Common myeloid progenitor, CD34-positive (primary cell): ENCODE results near the gene SRSF5.

Source experiments
- CTCF ChIA-PET: fragments of 350-600 bp; sonication (Branson Sonifier 250); formaldehyde crosslinking; loops from one replicate; lab custom pipeline; 2021; ENCODE audit warnings: antibody characterized with exemption; lab: Charles Lee
- POLR2A ChIA-PET: fragments of 350-600 bp; sonication (Branson Sonifier 250); formaldehyde crosslinking; loops from one replicate; lab custom pipeline; 2021; ENCODE audit warnings: antibody characterized with exemption; lab: Charles Lee
- DNase-seq, 3 donors: peaks; one replicate each; pipeline versions ENCODE4 v3.0.0 to v3.0.0-alpha.2; 2013
- H3K27ac ChIP-seq, 2 experiments: 1 replicate in 1 of 2; 2 replicates in 1 of 2; pipeline ENCODE4 v1.7.0; 2013; ENCODE audit warnings: inconsistent platforms in 2 of 2, low read length in 2 of 2, mild to moderate bottlenecking in 2 of 2, low read depth in 1 of 2, moderate library complexity in 1 of 2; ENCODE audit not compliant: severe bottlenecking in 2 of 2, insufficient read depth in 1 of 2, poor library complexity in 1 of 2
- H3K27me3 ChIP-seq, 5 experiments: replicated peaks in 2 of 5; 1 replicate in 3 of 5; 2 replicates in 2 of 5; pipeline versions ENCODE4 v1.6.1 to v1.7.0; 2013; ENCODE audit warnings: low read length in 4 of 5, mild to moderate bottlenecking in 2 of 5, moderate library complexity in 2 of 5, inconsistent platforms in 1 of 5; ENCODE audit not compliant: insufficient read depth in 5 of 5, control insufficient read depth in 4 of 5
- H3K36me3 ChIP-seq, 4 experiments: 1 replicate in 2 of 4; 2 replicates in 2 of 4; pipeline versions ENCODE4 v1.6.1 to v1.7.0; 2013; ENCODE audit warnings: low read length in 3 of 4, control low read depth in 1 of 4, mild to moderate bottlenecking in 1 of 4; ENCODE audit not compliant: control insufficient read depth in 4 of 4, insufficient read depth in 4 of 4
- H3K4me1 ChIP-seq, 4 experiments: 1 replicate in 3 of 4; 2 replicates in 1 of 4; pipeline versions ENCODE4 v1.6.1 to v1.7.1; 2013; ENCODE audit warnings: low read length in 3 of 4, mild to moderate bottlenecking in 3 of 4, control low read depth in 1 of 4, inconsistent platforms in 1 of 4, moderate library complexity in 1 of 4; ENCODE audit not compliant: control insufficient read depth in 4 of 4, insufficient read depth in 4 of 4; ENCODE audit errors: control extremely low read depth in 1 of 4
- H3K4me3 ChIP-seq, 7 experiments: 1 replicate in 4 of 7; 2 replicates in 3 of 7; pipeline versions ENCODE4 v1.5.1 to v1.7.0; 2013; ENCODE audit warnings: mild to moderate bottlenecking in 7 of 7, low read length in 6 of 7, moderate library complexity in 6 of 7, inconsistent platforms in 2 of 7, low read depth in 2 of 7, control low read depth in 1 of 7; ENCODE audit not compliant: insufficient read depth in 4 of 7, control insufficient read depth in 1 of 7; ENCODE audit errors: extremely low read depth in 1 of 7
- H3K9me3 ChIP-seq, 5 experiments: 1 replicate in 4 of 5; 2 replicates in 1 of 5; pipeline versions ENCODE4 v1.6.1 to v1.7.1; 2013; ENCODE audit warnings: low read length in 4 of 5, mild to moderate bottlenecking in 2 of 5, inconsistent platforms in 1 of 5, low read depth in 1 of 5, moderate library complexity in 1 of 5; ENCODE audit not compliant: control insufficient read depth in 4 of 5, insufficient read depth in 2 of 5; ENCODE audit errors: control extremely low read depth in 1 of 5
- WGBS: methylation state at CpG from one replicate; pipeline ENCODE4 v1.1.5; 2013; ENCODE audit not compliant: insufficient coverage; 5-methylcytosine and 5-hydroxymethylcytosine counted together

SRSF5 gene

DNA sequence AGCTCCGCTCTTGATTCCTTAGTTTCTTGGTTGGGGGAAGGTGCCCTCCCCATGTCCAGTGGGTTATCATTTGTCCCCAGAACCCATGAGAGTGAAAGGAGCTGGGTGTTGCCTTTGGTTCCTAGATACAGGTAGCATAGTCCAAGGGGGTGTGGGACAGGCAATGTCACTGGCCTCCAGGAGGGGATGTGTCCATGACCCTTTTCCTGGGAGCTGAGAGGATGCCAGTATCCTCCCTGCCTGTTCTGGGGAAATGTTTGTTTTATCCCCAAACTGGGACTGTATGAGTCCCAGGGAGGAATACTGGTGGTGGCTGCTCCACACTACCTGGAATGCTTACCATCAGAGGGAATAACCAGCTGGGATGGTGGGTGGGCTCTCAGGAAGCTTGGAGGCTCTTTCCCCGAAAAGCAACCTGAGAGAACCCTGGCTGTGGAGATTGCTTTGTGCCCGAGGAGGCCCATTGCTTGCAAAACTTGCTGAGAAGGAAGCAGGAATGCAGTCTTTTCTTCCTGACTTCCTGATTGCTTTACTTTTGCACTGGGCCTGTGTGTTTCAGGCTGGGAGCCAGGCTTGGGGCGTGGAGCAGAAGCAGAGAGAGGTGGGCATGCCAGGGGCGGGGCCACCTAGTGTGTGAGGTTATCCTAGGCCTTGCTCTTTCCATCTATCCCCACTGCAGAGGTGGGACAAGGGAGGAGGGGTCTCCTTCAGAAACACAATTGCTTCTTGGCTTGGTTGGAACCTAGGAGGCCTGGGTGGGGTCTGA lies 30.8 kb downstream of the SRSF5 start:
- peaks cover 0 to 5% (median 1%) of the 10 kb centered on the region in 5 experiments for H3K27me3 ChIP-seq
- H3K27ac ChIP-seq, result no peak overlapping the region
- WGBS, result 90% methylated on average over 3 of the region's 5 CpGs
- H3K4me3 ChIP-seq, result no peak overlapping the region
- H3K4me1 ChIP-seq, result no peaks in the 10 kb centered on the region
- POLR2A ChIA-PET, result no interaction called here
- CTCF ChIA-PET, result interaction anchor here (1.3 kb wide), 2 partner anchors 11 to 13 kb away, joined by 4 read pairs; no protein-coding TSS in a partner anchor
- DNase-seq, result no peak
- H3K9me3 ChIP-seq, result peaks cover 0 to 4% (median 0%) of the 10 kb centered on the region in 5 experiments
- no peaks in the 10 kb centered on the region for H3K36me3 ChIP-seq

DNA sequence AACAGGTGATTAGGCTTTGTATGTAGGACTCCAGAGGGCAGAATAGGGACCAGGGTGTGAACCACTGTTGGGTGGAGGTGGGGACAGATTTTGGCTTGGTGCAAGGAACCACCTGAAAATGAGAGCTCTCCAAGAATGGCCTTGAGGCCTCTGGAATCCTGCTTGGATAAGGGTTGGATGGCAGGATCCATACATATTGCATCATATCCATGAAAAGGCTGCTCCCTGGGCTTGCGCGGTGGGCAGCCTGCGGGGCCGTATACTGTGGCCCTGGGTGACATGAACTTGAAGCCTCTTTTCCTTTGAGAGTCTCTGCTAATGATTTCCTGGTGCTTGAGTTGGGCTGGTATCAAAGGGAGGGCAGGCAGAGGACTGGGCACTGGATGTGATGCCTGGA lies 31.4 kb downstream of the SRSF5 start:
- CTCF ChIA-PET, result interaction anchor here (1.3 kb wide), 1 partner anchor 10 kb away, joined by 4 read pairs; no protein-coding TSS in a partner anchor
- 100% methylated on average over 2 of the region's 4 CpGs for WGBS
- no peaks in the 10 kb centered on the region for H3K4me1 ChIP-seq
- no peak overlapping the region for H3K4me3 ChIP-seq
- no peaks in the 10 kb centered on the region for H3K36me3 ChIP-seq
- DNase-seq, result no peak
- no peak overlapping the region for H3K27ac ChIP-seq
- peaks cover 0 to 5% (median 2%) of the 10 kb centered on the region in 5 experiments for H3K27me3 ChIP-seq
- peaks cover 0 to 4% (median 0%) of the 10 kb centered on the region in 5 experiments for H3K9me3 ChIP-seq
- POLR2A ChIA-PET, result no interaction called here

DNA sequence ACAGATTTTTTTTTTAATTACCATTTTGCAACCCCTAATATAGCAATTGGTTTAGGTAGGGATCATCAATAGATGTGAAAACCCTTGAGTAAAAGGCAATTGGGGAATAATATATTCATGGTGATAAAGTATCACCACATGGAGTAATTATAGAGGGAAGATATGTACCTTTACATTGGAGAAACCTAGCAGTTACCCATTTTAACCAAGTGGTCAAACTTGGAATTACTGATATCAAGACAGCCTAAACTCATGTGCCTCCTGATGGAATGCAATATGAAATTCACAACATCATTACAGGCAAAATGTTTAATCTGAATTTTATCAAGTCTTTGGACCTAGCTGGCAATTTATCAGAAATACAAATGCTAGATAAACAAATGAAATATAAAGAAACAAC lies 36.8 kb downstream of the SRSF5 start:
- POLR2A ChIA-PET, result no interaction called here
- H3K36me3 ChIP-seq, result no peaks in the 10 kb centered on the region

GRCh38 chr14:69804902-69805301 lies 38.0 kb downstream of the SRSF5 start:
- DNase-seq, result no peak
- Histone ChIP-seq H3K9me3 (peaks cover 0 to 4% (median 0%) of the 10 kb centered on the region in 5 experiments), H3K4me3 (no peak overlapping the region), H3K4me1 (no peaks in the 10 kb centered on the region), H3K36me3 (no peaks in the 10 kb centered on the region), H3K27ac (no peak overlapping the region), H3K27me3 (peaks cover 0 to 5% (median 0%) of the 10 kb centered on the region in 5 experiments)
- CTCF ChIA-PET, result no interaction called here
- POLR2A ChIA-PET, result no interaction called here
- WGBS, result 100% methylated on average over 1 of the region's 2 CpGs

More for the DNA sequence above, 36.8 kb downstream of the SRSF5 start:
- CTCF ChIA-PET, result interaction anchor here (1.5 kb wide), 1 partner anchor 230 kb away, joined by 4 read pairs; no protein-coding TSS in a partner anchor
- H3K9me3 ChIP-seq, result peaks cover 0 to 4% (median 0%) of the 10 kb centered on the region in 5 experiments
- H3K4me3 ChIP-seq, result no peak overlapping the region
- no peak overlapping the region for H3K27ac ChIP-seq
- peaks cover 0 to 5% (median 0%) of the 10 kb centered on the region in 5 experiments for H3K27me3 ChIP-seq
- DNase-seq, result peak in 2 of 3 donors; percentile 11 to 15
- H3K4me1 ChIP-seq, result no peaks in the 10 kb centered on the region

GRCh38 chr14:69807192-69807591 lies 40.2 kb downstream of the SRSF5 start:
- ChIA-PET CTCF (interaction anchor here (2.2 kb wide), 1 partner anchor 11 kb away, joined by 7 read pairs; no protein-coding TSS in a partner anchor), POLR2A (interaction anchor here (0.6 kb wide), 2 partner anchors 47 to 59 kb away, joined by 3 to 4 read pairs; no protein-coding TSS in a partner anchor)
- H3K4me1 ChIP-seq, result no peaks in the 10 kb centered on the region
- H3K27me3 ChIP-seq, result peaks cover 0 to 2% (median 0%) of the 10 kb centered on the region in 5 experiments
- no CpG with 5 or more reads among the region's 1 CpG for WGBS
- no peak overlapping the region for H3K4me3 ChIP-seq
- no peak overlapping the region for H3K27ac ChIP-seq
- no peak for DNase-seq
- no peaks in the 10 kb centered on the region for H3K9me3 ChIP-seq
- no peaks in the 10 kb centered on the region for H3K36me3 ChIP-seq

DNA sequence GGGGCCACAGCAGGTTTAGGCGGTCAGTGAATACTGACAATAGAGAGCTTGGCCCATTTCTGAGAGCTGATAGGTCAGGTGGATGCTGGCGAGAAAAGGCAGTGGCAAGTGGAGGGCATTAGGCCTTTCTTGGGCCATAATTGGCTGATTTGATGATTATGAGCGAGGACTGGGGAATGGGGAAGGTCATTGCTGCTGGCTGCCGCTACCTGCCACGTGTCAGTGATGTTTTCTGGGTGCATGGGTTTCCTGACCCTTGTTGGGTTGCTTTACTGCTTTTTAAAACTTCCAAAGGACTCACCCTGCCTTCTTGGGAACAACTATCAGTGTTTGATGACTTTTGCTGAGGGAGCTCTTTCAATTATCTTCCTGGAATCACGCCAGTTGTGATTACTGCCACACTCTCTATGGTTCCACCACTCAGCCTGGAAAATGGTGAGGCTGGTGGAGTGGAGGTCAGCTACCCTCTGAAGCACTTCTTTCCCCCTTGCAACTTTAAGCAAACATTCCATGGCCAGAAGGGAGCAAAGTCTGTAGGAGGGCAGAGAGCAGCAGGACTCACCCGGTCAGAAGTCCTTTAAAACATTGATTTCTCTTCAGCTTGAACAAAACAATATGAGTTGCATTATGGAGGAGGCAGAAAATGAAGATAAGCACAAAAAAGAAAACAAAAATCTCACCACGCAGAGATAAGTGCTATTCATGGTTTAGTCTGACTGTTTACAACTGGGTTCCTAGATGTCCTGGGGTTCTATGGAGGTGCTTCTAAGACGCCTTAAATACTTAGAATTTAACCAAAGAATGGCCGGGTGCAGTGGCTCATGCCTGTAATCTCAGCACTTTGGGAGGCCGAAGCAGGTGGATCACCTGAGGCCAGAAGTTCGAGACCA lies 42.2 kb downstream of the SRSF5 start:
- Histone ChIP-seq H3K4me1 (no peaks in the 10 kb centered on the region), H3K27ac (no peak overlapping the region), H3K27me3 (peaks cover 0 to 2% (median 0%) of the 10 kb centered on the region in 5 experiments), H3K9me3 (no peaks in the 10 kb centered on the region), H3K4me3 (no peak overlapping the region), H3K36me3 (no peaks in the 10 kb centered on the region)
- no peak for DNase-seq
- WGBS, result 93% methylated on average over 7 of the region's 12 CpGs
- ChIA-PET POLR2A (no interaction called here), CTCF (interaction anchor here (0.6 to 1.5 kb wide), 4 partner anchors 9 to 229 kb away, joined by 3 to 4 read pairs (median 3); no protein-coding TSS in a partner anchor)
